ENCODE results near the gene CRYBG1.

DNA sequence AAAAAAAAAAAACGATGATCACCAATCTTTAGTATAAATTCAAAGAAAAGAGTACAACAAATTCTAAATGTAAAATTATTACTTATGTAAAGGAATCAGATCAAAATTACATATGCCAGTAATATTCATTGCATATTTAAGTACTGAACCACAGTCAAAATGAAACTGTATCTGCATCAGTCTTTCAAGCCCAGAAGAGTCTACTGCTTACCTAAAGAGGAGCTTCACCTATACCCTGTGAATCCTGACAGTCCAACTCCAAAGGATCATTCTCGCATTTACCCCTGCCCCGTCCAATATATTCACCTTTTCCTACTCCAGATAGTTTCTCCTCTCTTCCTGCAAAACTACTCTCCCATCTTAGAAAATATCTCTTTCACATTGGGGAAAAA is 44.1 kb upstream of the CRYBG1 start:
- TF ChIP-seq, protein P1, sequence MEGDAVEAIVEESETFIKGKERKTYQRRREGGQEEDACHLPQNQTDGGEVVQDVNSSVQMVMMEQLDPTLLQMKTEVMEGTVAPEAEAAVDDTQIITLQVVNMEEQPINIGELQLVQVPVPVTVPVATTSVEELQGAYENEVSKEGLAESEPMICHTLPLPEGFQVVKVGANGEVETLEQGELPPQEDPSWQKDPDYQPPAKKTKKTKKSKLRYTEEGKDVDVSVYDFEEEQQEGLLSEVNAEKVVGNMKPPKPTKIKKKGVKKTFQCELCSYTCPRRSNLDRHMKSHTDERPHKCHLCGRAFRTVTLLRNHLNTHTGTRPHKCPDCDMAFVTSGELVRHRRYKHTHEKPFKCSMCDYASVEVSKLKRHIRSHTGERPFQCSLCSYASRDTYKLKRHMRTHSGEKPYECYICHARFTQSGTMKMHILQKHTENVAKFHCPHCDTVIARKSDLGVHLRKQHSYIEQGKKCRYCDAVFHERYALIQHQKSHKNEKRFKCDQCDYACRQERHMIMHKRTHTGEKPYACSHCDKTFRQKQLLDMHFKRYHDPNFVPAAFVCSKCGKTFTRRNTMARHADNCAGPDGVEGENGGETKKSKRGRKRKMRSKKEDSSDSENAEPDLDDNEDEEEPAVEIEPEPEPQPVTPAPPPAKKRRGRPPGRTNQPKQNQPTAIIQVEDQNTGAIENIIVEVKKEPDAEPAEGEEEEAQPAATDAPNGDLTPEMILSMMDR (IDR thresholded peaks at IDR 0.05) = no peak
- no peak for TF ChIP-seq EZH2 (IDR thresholded peaks at IDR 0.05)

Data from neural progenitor cell (in vitro differentiated cells).